H9 (cell line): Measurements from ENCODE around the gene DAPK1. TPM values are rescaled to one million over a fixed set of nuclear protein-coding genes. Genes with fewer than 3 reads are reported as not detected.

ENCODE experiments used
- DNase-seq: peaks from one replicate; pipeline ENCODE4 v3.0.0-alpha.2; 2017
- H2AFZ ChIP-seq: one replicate; pipeline ENCODE4 v1.6.1; 2013; ENCODE audit warnings: mild to moderate bottlenecking, low read length, control low read depth, moderate library complexity
- H2AK5ac ChIP-seq: 2 replicates; pipeline ENCODE4 v1.6.1; 2013; ENCODE audit warnings: low read length, control low read depth, mixed read lengths; ENCODE audit not compliant: insufficient read length
- H2BK120ac ChIP-seq: one replicate; pipeline ENCODE4 v1.6.1; 2013; ENCODE audit warnings: low read depth, mild to moderate bottlenecking, low read length, control low read depth, inconsistent platforms; ENCODE audit not compliant: poor library complexity, severe bottlenecking
- H2BK12ac ChIP-seq: 2 replicates; pipeline ENCODE4 v1.6.1; 2013; ENCODE audit warnings: low read length, control low read depth, mixed read lengths, low read depth; ENCODE audit not compliant: insufficient read length
- H2BK15ac ChIP-seq: 2 replicates; pipeline ENCODE4 v1.6.1; 2013; ENCODE audit warnings: low read depth, low read length, control low read depth
- H2BK20ac ChIP-seq: one replicate; pipeline ENCODE4 v1.6.1; 2013; ENCODE audit warnings: low read depth, mild to moderate bottlenecking, low read length, control low read depth, inconsistent platforms; ENCODE audit not compliant: poor library complexity, severe bottlenecking
- H2BK5ac ChIP-seq: 2 replicates; pipeline ENCODE4 v1.6.1; 2013; ENCODE audit warnings: low read length, control low read depth, mixed read lengths; ENCODE audit not compliant: insufficient read length
- H3K14ac ChIP-seq: 2 replicates; pipeline ENCODE4 v1.6.1; 2013; ENCODE audit warnings: low read length, control low read depth; ENCODE audit not compliant: insufficient read depth
- H3K18ac ChIP-seq: 2 replicates; pipeline ENCODE4 v1.6.1; 2013; ENCODE audit warnings: low read depth, mild to moderate bottlenecking, mixed read lengths, low read length, control low read depth; ENCODE audit not compliant: insufficient read length
- H3K23ac ChIP-seq: 2 replicates; pipeline ENCODE4 v1.6.1; 2013; ENCODE audit warnings: low read length, control low read depth, mixed read lengths, low read depth; ENCODE audit not compliant: insufficient read length
- H3K23me2 ChIP-seq: 2 replicates; pipeline ENCODE4 v1.6.1; 2013; ENCODE audit warnings: low read depth, mild to moderate bottlenecking, mixed read lengths, low read length, control low read depth; ENCODE audit not compliant: insufficient read length, poor library complexity, severe bottlenecking
- H3K27ac ChIP-seq: 2 replicates; pipeline ENCODE4 v1.5.1; 2013; ENCODE audit warnings: low read length, control low read depth, mixed read lengths, low read depth; ENCODE audit not compliant: insufficient read length
- H3K27me3 ChIP-seq: 2 replicates; pipeline ENCODE4 v1.6.1; 2013; ENCODE audit warnings: low read length, control low read depth, inconsistent platforms; ENCODE audit not compliant: insufficient read depth
- H3K4ac ChIP-seq: 2 replicates; pipeline ENCODE4 v1.6.1; 2013; ENCODE audit warnings: low read depth, mild to moderate bottlenecking, control low read depth, inconsistent platforms, low read length, moderate library complexity
- H3K4me1 ChIP-seq: 2 replicates; pipeline ENCODE4 v1.6.1; 2013; ENCODE audit warnings: low read length, control low read depth, inconsistent platforms; ENCODE audit not compliant: insufficient read depth
- H3K4me2 ChIP-seq: 2 replicates; pipeline ENCODE4 v1.6.1; 2013; ENCODE audit warnings: low read length, control low read depth, mixed read lengths; ENCODE audit not compliant: insufficient read length, insufficient read depth
- H3K56ac ChIP-seq: 2 replicates; pipeline ENCODE4 v1.6.1; 2013; ENCODE audit warnings: low read depth, mild to moderate bottlenecking, mixed read lengths, low read length, control low read depth; ENCODE audit not compliant: insufficient read length
- H3K79me1 ChIP-seq: 2 replicates; pipeline ENCODE4 v1.6.1; 2013; ENCODE audit warnings: low read depth, mild to moderate bottlenecking, moderate library complexity, low read length, control low read depth, inconsistent platforms; ENCODE audit not compliant: insufficient read depth, poor library complexity, severe bottlenecking
- H3K79me2 ChIP-seq: 2 replicates; pipeline ENCODE4 v1.6.1; 2013; ENCODE audit warnings: low read length, control low read depth, inconsistent platforms; ENCODE audit not compliant: insufficient read depth
- H3K9ac ChIP-seq: 2 replicates; pipeline ENCODE4 v1.6.1; 2013; ENCODE audit warnings: low read length, control low read depth, mixed read lengths; ENCODE audit not compliant: insufficient read length; ENCODE audit errors: extremely low read depth
- H3K9me3 ChIP-seq: one replicate; pipeline ENCODE4 v1.6.1; 2013; ENCODE audit warnings: low read depth, low read length, inconsistent platforms; ENCODE audit not compliant: control insufficient read depth
- H3T11ph ChIP-seq: one replicate; pipeline ENCODE4 v1.6.1; 2013; ENCODE audit warnings: mild to moderate bottlenecking, low read length, control low read depth, inconsistent platforms
- H4K20me1 ChIP-seq: one replicate; pipeline ENCODE4 v1.6.1; 2013; ENCODE audit not compliant: control insufficient read depth, insufficient read length, insufficient read depth
- H4K5ac ChIP-seq: 2 replicates; pipeline ENCODE4 v1.6.1; 2013; ENCODE audit warnings: low read depth, mild to moderate bottlenecking, mixed read lengths, low read length, control low read depth; ENCODE audit not compliant: insufficient read length
- H4K8ac ChIP-seq: replicated peaks from 2 replicates; pipeline ENCODE4 v1.6.1; 2013; ENCODE audit warnings: low read length, control low read depth, mixed read lengths, low read depth; ENCODE audit not compliant: insufficient read length
- H4K91ac ChIP-seq: 2 replicates; pipeline ENCODE4 v1.6.1; 2013; ENCODE audit warnings: low read depth, mild to moderate bottlenecking, moderate library complexity, mixed read lengths, low read length, control low read depth; ENCODE audit not compliant: insufficient read length
- H3K27ac Mint-ChIP-seq, 3 experiments: 2 replicates in 2 of 3; 3 replicates in 1 of 3; pipeline ENCODE4 v1.8.0; 2020 to 2021; ENCODE audit warnings: mixed read lengths in 3 of 3, mild to moderate bottlenecking in 1 of 3, moderate library complexity in 1 of 3
- H3K27me3 Mint-ChIP-seq: 2 replicates; pipeline ENCODE4 v1.8.0; 2021; ENCODE audit warnings: low read depth, mild to moderate bottlenecking, moderate library complexity, mixed read lengths
- H3K36me3 Mint-ChIP-seq, 3 experiments: 2 replicates in 2 of 3; 3 replicates in 1 of 3; pipeline ENCODE4 v1.8.0; 2020 to 2021; ENCODE audit warnings: low read depth in 3 of 3, mixed read lengths in 3 of 3; ENCODE audit not compliant: insufficient read depth in 1 of 3
- H3K4me1 Mint-ChIP-seq, 2 experiments: 2 replicates each; pipeline ENCODE4 v1.8.0; 2020; ENCODE audit warnings: mixed read lengths in 2 of 2
- H3K4me3 Mint-ChIP-seq, 2 experiments: 2 replicates in 1 of 2; 3 replicates in 1 of 2; pipeline ENCODE4 v1.8.0; 2020 to 2021; ENCODE audit warnings: mild to moderate bottlenecking in 2 of 2, mixed read lengths in 2 of 2, moderate library complexity in 1 of 2
- H3K9me3 Mint-ChIP-seq, 2 experiments: 2 replicates in 1 of 2; 3 replicates in 1 of 2; pipeline ENCODE4 v1.8.0; 2020; ENCODE audit warnings: mild to moderate bottlenecking in 2 of 2, mixed read lengths in 2 of 2, moderate library complexity in 1 of 2
- CTCF ChIP-seq: fragments of 200-600 bp; sonication (generic); conservative IDR thresholded peaks from 3 replicates; pipeline ENCODE4 v1.8.0; 2021; ENCODE audit warnings: antibody characterized with exemption, mild to moderate bottlenecking
- WGBS: extraction: QIAGEN DNeasy Blood & Tissue Kit; methylation state at CpG from one replicate; pipeline ENCODE4 v1.1.7; 2013; ENCODE audit warnings: missing lambda C conversion rate, low lambda C conversion rate, mixed read lengths; ENCODE audit not compliant: insufficient read length; ENCODE audit errors: extremely low coverage; 5-methylcytosine and 5-hydroxymethylcytosine counted together
- total RNA-seq: library from RNA; stranded (reverse); gene quantifications from 2 replicates; pipeline ENCODE4 v1.2.1, GENCODE V29; 2021

The DAPK1 gene
- total RNA-seq, 1 experiment from 2014 or later = 79.4 TPM

DNA sequence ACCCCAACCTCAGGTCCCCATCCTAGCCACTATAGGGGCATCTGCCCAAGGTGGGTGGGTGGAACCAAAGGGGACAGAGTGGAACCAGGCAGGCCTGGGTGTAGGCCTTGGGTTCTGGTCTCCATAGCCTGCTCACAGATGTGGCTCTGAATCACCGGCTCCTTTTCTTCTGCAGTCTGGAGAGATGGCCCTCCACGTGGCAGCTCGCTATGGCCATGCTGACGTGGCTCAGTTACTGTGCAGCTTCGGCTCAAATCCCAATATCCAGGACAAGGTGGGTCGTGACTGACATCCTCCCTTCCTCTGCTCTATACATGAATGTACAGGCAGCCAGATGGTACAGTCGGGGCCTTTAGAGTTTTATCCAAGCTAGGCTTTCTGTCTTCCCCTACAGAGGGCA lies 150.9 kb downstream of the DAPK1 start:
- Histone ChIP-seq H3K14ac (no peak overlapping the region), H3T11ph (no peak overlapping the region), H3K79me1 (no peaks in the 10 kb centered on the region), H2BK120ac (no peak overlapping the region), H3K4me2 (no peak overlapping the region), H3K56ac (no peak overlapping the region), H3K9ac (no peak overlapping the region), H2BK12ac (no peak overlapping the region), H3K23ac (no peak overlapping the region), H3K27ac (no peak overlapping the region), H3K4ac (no peak overlapping the region), H4K8ac (no peak overlapping the region), H2BK20ac (no peak overlapping the region), H3K9me3 (no peaks in the 10 kb centered on the region), H2BK5ac (no peak overlapping the region), H4K91ac (no peak overlapping the region), H3K79me2 (no peaks in the 10 kb centered on the region), H2AFZ (no peak overlapping the region), H2BK15ac (no peak overlapping the region), H3K18ac (no peak overlapping the region), H3K23me2 (no peaks in the 10 kb centered on the region), H3K27me3 (no peaks in the 10 kb centered on the region), H2AK5ac (no peak overlapping the region), H3K4me1 (peaks cover 3% of the 10 kb centered on the region; the same call in 1 of the 2 replicates), H4K5ac (no peak overlapping the region), H4K20me1 (no peaks in the 10 kb centered on the region)
- Mint-ChIP-seq H3K27ac (no peak overlapping the region; a peak in 1 of 7 replicates), H3K4me3 (no peak overlapping the region), H3K4me1 (peaks cover 13 to 15% of the 10 kb centered on the region in 2 experiments), H3K27me3 (no peaks in the 10 kb centered on the region), H3K9me3 (no peaks in the 10 kb centered on the region), H3K36me3 (peaks cover 39 to 72% (median 62%) of the 10 kb centered on the region in 3 experiments)
- peak; percentile 15 for DNase-seq
- WGBS = no CpG with 5 or more reads among the region's 7 CpGs
- TF ChIP-seq CTCF = no peak
